ENCODE results near the gene ZNF205.

DNA sequence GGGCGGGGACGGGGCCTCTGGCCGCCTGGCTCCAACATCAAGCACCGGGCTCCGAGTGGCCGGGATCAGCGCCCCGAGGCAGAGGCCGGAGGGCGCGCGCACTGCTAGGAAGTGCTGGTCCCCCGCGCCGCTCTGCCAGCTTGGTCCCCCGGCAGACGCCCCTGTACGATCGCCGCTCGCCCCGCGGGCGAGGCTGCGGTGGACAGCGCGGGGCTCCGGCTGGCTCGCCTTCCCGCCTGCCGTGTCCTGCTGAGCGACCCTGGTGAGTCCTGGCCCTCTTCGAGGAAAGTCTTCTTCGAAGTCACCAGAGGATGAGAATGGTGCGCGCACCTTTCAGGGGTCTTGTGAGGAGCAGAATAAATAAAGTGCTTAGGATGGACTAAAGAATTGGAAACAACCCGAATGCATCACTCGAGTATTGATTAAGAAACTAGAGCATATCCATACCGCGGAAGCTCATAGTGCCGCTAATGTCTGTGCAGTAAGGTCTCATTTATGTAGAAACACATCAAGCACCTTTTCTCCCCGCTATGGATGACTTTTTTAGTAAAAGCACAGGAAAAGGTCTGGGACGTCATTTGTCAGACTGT is 22.8 kb downstream of the ZNF205 start:
- TF ChIP-seq POLR2AphosphoS5 (IDR thresholded peaks at IDR 0.05; ENCODE audit: low read depth, low read length) (peak; percentile 61; the same call in 1 of the 2 replicates), TAF1 (IDR thresholded peaks at IDR 0.05; ENCODE audit: borderline replicate concordance, insufficient read depth, low read length) (no peak; the same call in 1 of the 2 replicates)

All from PFSK-1 (cell line).